NB4 (cell line): ENCODE data around the gene TLE3.

Source experiments
- MYC ChIP-seq: IDR thresholded peaks from 2 replicates; pipeline ENCODE4 v1.6.1; 2011; ENCODE audit warnings: low read depth, low read length
- POLR2A ChIP-seq: IDR thresholded peaks from 2 replicates; pipeline ENCODE4 v1.6.1; 2011; ENCODE audit warnings: mild to moderate bottlenecking; ENCODE audit not compliant: insufficient read length; ENCODE audit errors: extremely low read depth
- TF ChIP-seq, protein P1 (sequence below): IDR thresholded peaks from one replicate; pipeline ENCODE4 v1.5.1; 2012; ENCODE audit warnings: low read depth, low read length
- TF ChIP-seq, protein P2 (sequence below): IDR thresholded peaks from 2 replicates; pipeline ENCODE4 v1.6.1; 2011; ENCODE audit warnings: low read depth, low read length

DNA sequence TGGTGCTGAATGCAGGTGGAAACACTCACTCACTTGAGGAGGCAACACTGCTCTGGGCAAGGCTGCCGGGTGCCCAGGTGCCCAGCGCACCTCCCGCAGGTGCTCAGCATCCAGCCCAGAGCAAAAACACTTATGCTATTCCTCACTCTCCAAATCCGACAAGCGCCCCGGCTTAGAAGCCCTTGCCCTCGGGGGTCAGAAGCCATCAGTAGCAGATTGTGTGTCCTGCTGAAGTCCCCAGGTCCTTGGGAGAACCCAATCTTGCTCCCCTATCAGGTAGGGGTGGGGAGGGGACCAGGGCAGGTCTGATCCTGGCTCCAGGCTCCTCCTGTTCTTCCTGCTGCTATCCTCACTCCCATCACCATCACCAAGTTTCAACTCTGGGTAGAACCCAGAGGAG, 46.7 kb downstream of the TLE3 start:
- TF ChIP-seq, protein P1, sequence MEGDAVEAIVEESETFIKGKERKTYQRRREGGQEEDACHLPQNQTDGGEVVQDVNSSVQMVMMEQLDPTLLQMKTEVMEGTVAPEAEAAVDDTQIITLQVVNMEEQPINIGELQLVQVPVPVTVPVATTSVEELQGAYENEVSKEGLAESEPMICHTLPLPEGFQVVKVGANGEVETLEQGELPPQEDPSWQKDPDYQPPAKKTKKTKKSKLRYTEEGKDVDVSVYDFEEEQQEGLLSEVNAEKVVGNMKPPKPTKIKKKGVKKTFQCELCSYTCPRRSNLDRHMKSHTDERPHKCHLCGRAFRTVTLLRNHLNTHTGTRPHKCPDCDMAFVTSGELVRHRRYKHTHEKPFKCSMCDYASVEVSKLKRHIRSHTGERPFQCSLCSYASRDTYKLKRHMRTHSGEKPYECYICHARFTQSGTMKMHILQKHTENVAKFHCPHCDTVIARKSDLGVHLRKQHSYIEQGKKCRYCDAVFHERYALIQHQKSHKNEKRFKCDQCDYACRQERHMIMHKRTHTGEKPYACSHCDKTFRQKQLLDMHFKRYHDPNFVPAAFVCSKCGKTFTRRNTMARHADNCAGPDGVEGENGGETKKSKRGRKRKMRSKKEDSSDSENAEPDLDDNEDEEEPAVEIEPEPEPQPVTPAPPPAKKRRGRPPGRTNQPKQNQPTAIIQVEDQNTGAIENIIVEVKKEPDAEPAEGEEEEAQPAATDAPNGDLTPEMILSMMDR, result no peak
- no peak for TF ChIP-seq POLR2A
- TF ChIP-seq, protein P2, sequence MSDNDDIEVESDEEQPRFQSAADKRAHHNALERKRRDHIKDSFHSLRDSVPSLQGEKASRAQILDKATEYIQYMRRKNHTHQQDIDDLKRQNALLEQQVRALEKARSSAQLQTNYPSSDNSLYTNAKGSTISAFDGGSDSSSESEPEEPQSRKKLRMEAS, result no peak
- no peak for TF ChIP-seq MYC
